CD8-positive, alpha-beta memory T cell (primary cell): ENCODE measurements around the gene RETN. TPM values are rescaled to one million over a fixed set of nuclear protein-coding genes. Genes with fewer than 3 reads are reported as not detected.

Source experiments
- CTCF ChIA-PET: fragments of 350-600 bp; sonication (Branson Sonifier 250); formaldehyde crosslinking; loops from one replicate; lab custom pipeline; 2021; ENCODE audit warnings: antibody characterized with exemption; lab: Charles Lee
- POLR2A ChIA-PET: fragments of 350-600 bp; sonication (Branson Sonifier 250); formaldehyde crosslinking; loops from one replicate; lab custom pipeline; 2021; ENCODE audit warnings: antibody characterized with exemption; lab: Charles Lee
- DNase-seq, 5 donors: peaks; one replicate each; pipeline versions ENCODE4 v3.0.0 to v3.0.0-alpha.2; 2020 to 2022; ENCODE audit warnings: mixed read lengths in 1 of 5
- H3K27ac ChIP-seq: one replicate; pipeline ENCODE4 v1.7.0; 2013; ENCODE audit warnings: low read depth, mild to moderate bottlenecking, low read length, moderate library complexity
- H3K27me3 ChIP-seq: 2 replicates; pipeline ENCODE4 v1.7.0; 2013; ENCODE audit warnings: low read length, mild to moderate bottlenecking; ENCODE audit not compliant: insufficient read depth, poor library complexity, severe bottlenecking
- H3K36me3 ChIP-seq: 2 replicates; pipeline ENCODE4 v1.7.0; 2013; ENCODE audit warnings: mild to moderate bottlenecking, low read length, moderate library complexity; ENCODE audit not compliant: insufficient read depth
- H3K4me1 ChIP-seq: 2 replicates; pipeline ENCODE4 v1.7.0; 2013; ENCODE audit warnings: mild to moderate bottlenecking, low read length, moderate library complexity; ENCODE audit not compliant: insufficient read depth
- H3K4me3 ChIP-seq: 2 replicates; pipeline ENCODE4 v1.7.0; 2013; ENCODE audit warnings: mild to moderate bottlenecking, low read length
- H3K9me3 ChIP-seq: 2 replicates; pipeline ENCODE4 v1.7.0; 2013; ENCODE audit warnings: mild to moderate bottlenecking, low read length
- H3K27ac Mint-ChIP-seq, 8 donors: one replicate each; pipeline ENCODE4 v1.8.0; 2020 to 2021; ENCODE audit warnings: mixed read lengths in 8 of 8, mild to moderate bottlenecking in 6 of 8, inconsistent platforms in 3 of 8, moderate library complexity in 3 of 8
- H3K27me3 Mint-ChIP-seq, 2 donors: one replicate each; pipeline ENCODE4 v1.8.0; 2020 to 2021; ENCODE audit warnings: mixed read lengths in 2 of 2, mild to moderate bottlenecking in 1 of 2, moderate library complexity in 1 of 2
- H3K36me3 Mint-ChIP-seq, 3 donors: one replicate each; pipeline ENCODE4 v1.8.0; 2020 to 2021; ENCODE audit warnings: mixed read lengths in 3 of 3, inconsistent platforms in 1 of 3, mild to moderate bottlenecking in 1 of 3
- H3K4me1 Mint-ChIP-seq, 3 donors: one replicate each; pipeline ENCODE4 v1.8.0; 2020 to 2021; ENCODE audit warnings: mixed read lengths in 3 of 3, inconsistent platforms in 1 of 3, mild to moderate bottlenecking in 1 of 3
- H3K4me3 Mint-ChIP-seq, 7 donors: one replicate each; pipeline ENCODE4 v1.8.0; 2020 to 2021; ENCODE audit warnings: mixed read lengths in 7 of 7, mild to moderate bottlenecking in 6 of 7, moderate library complexity in 4 of 7, inconsistent platforms in 2 of 7
- H3K9me3 Mint-ChIP-seq, 5 donors: one replicate each; pipeline ENCODE4 v1.8.0; 2020 to 2022; ENCODE audit warnings: mixed read lengths in 5 of 5, mild to moderate bottlenecking in 3 of 5, moderate library complexity in 2 of 5, inconsistent platforms in 1 of 5
- polyA plus RNA-seq: library from polyadenylated mRNA; unstranded; fragments of 300-500 nt; fragmentation: Illumina TruSeq; gene quantifications from one replicate; pipeline ENCODE4 v1.2.3, GENCODE V29; 2021
- total RNA-seq, 2 experiments: library from RNA; stranded (reverse); gene quantifications; one replicate each; pipeline ENCODE4 v1.2.3, GENCODE V29; 2021

Gene RETN
- total and polyA plus RNA-seq, 3 experiments from 2014 or later, result 1.2 TPM; not detected in 2

DNA sequence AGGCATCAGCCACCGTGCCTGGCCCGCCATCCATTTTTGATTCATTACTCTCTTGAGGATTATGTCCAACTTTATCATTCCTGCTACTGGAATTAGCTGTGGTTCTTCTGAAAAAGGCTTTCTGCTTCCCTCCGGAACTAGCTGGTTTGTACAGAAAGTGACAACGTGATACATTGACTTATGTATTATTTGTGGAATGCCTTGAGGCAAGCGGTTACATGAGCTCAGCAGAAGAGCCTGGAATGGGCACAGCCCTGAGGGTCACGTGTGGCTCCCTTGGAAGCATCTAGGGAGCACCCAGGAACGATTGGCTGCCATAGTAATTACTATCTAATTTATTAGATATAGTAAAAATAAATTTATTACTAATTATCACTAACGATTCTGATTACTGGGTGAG lies 14.4 kb upstream of the RETN start:
- no peaks in the 10 kb centered on the region for H3K36me3 ChIP-seq
- H3K4me1 Mint-ChIP-seq, result peaks cover 14 to 19% (median 18%) of the 10 kb centered on the region in 3 donors
- H3K27me3 Mint-ChIP-seq, result peaks cover 0 to 5% of the 10 kb centered on the region in 2 donors
- H3K9me3 ChIP-seq, result no peaks in the 10 kb centered on the region
- no peak overlapping the region for H3K4me3 Mint-ChIP-seq
- POLR2A ChIA-PET, result no interaction called here
- CTCF ChIA-PET, result interaction anchor here (0.6 to 3.4 kb wide), 4 partner anchors 13 to 145 kb away, joined by 3 to 18 read pairs (median 7); partner anchors contain the start of gene TRAPPC5
- no peak for DNase-seq
- no peaks in the 10 kb centered on the region for H3K9me3 Mint-ChIP-seq
- peak overlapping the region in 3 of 8 donors; percentile 23 to 29 (median 26) for H3K27ac Mint-ChIP-seq
- no peak overlapping the region for H3K4me3 ChIP-seq
- no peaks in the 10 kb centered on the region for H3K36me3 Mint-ChIP-seq
- no peak overlapping the region for H3K27ac ChIP-seq
- peaks cover 20% of the 10 kb centered on the region for H3K4me1 ChIP-seq
- H3K27me3 ChIP-seq, result no peaks in the 10 kb centered on the region

DNA sequence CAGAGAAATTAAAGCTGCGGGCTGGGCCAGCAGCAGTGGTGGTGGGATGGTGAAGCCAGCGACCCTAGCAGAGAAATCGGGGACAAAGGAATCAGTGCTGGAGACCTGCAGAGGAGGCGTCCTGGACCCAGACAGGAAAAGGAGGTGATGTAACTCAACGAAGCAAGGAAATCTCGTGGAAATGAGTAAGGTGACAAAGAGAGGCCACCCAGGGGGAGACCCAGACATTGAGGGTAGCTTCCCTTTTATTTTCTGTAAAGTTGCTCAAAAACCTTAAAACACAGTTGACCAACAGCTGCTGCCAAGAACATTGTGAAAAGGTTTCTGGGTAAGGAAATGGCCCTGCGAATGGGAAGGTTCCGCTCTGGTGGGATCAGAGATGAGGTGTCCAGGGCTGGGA lies 13.3 kb upstream of the RETN start:
- POLR2A ChIA-PET, result no interaction called here

DNA sequence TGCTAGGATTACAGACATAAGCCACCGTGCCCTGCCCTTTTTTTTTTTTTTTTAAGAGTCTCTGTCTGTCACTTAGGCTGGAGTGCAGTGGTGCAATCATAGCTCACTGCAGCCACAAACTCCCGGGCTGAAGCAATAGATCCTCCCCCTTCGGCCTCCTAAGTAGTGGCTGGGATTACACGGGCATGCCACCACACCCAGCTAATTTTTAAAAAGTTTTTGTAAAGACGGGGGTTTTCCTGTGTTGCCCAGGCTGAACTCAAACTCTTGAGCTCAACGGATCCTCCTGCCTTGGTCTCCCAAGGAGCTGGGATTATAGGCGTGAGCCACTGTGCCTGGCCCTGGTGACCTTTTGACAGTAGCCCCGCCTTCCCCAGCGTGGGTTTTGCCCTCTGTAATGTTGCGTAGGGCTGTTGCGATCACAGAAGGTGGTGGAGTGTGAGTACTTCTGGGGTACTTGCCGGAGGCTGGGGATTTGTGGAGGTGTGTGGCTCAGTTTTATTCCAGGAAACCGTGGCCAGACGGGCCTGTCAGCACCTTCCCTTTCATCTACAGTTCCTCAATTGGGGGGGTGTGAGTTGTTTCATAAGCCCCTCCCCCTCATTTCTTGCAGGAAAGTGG lies 11.6 kb upstream of the RETN start:
- no peak for DNase-seq
- Histone ChIP-seq H3K27me3 (no peaks in the 10 kb centered on the region), H3K36me3 (no peaks in the 10 kb centered on the region), H3K27ac (no peak overlapping the region), H3K9me3 (no peaks in the 10 kb centered on the region), H3K4me1 (peaks cover 16% of the 10 kb centered on the region), H3K4me3 (no peak overlapping the region)
- no peaks in the 10 kb centered on the region for H3K9me3 Mint-ChIP-seq
- no peak overlapping the region for H3K4me3 Mint-ChIP-seq
- ChIA-PET CTCF (interaction anchor here (1.0 to 3.4 kb wide), 3 partner anchors 19 to 273 kb away, joined by 3 to 18 read pairs (median 4); partner anchors contain the start of genes MCEMP1 and TRAPPC5), POLR2A (interaction anchor here (0.5 kb wide), 1 partner anchor 610 kb away, joined by 6 read pairs; no protein-coding TSS in a partner anchor)
- H3K4me1 Mint-ChIP-seq, result peaks cover 11 to 14% (median 14%) of the 10 kb centered on the region in 3 donors
- H3K27ac Mint-ChIP-seq, result peak overlapping the region in 5 of 8 donors; percentile 21 to 74 (median 67)
- peaks cover 0 to 10% of the 10 kb centered on the region in 2 donors for H3K27me3 Mint-ChIP-seq
- H3K36me3 Mint-ChIP-seq, result no peaks in the 10 kb centered on the region

More for the DNA sequence above, 13.3 kb upstream of the RETN start:
- no peak overlapping the region for H3K4me3 ChIP-seq
- no peaks in the 10 kb centered on the region for H3K9me3 ChIP-seq
- H3K36me3 ChIP-seq, result no peaks in the 10 kb centered on the region
- peaks cover 20% of the 10 kb centered on the region for H3K4me1 ChIP-seq
- peak overlapping the region in 1 of 8 donors; percentile 70 for H3K27ac Mint-ChIP-seq
- peaks cover 14 to 19% (median 18%) of the 10 kb centered on the region in 3 donors for H3K4me1 Mint-ChIP-seq
- DNase-seq, result no peak
- H3K27ac ChIP-seq, result no peak overlapping the region
- H3K4me3 Mint-ChIP-seq, result no peak overlapping the region
- H3K36me3 Mint-ChIP-seq, result no peaks in the 10 kb centered on the region
- no peaks in the 10 kb centered on the region for H3K27me3 ChIP-seq
- CTCF ChIA-PET, result interaction anchor here (3.4 kb wide), 1 partner anchor 25 kb away, joined by 18 read pairs; the partner anchor contains the start of gene TRAPPC5
- peaks cover 0 to 5% of the 10 kb centered on the region in 2 donors for H3K27me3 Mint-ChIP-seq
- H3K9me3 Mint-ChIP-seq, result no peaks in the 10 kb centered on the region

DNA sequence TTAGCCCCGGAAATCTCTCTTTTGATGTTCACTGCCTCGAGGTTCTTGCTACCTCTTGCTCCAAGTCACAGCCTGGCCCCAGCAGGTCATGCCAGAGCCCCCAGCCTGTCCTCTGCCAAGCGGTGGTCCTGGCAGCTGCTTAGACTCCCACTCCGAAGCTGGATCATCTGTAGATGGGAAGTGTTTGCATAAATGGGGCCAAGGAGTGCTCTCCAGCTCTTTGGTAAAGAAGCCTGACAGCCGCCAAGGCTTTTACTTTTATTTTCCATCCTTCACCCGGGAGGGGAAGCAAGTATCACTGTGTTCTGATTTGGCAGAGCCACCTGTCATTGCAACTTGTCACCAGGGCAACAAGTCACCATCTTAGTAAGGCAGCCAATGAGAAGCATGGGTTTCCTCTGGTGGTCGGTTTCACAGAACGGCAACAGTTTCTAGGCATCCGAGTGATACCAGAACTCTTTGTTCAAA lies 10.6 kb upstream of the RETN start:
- Mint-ChIP-seq H3K9me3 (no peaks in the 10 kb centered on the region), H3K27me3 (peaks cover 0 to 10% of the 10 kb centered on the region in 2 donors), H3K4me3 (peak overlapping the region; percentile 40 to 71 (median 67)), H3K4me1 (peaks cover 5 to 7% (median 6%) of the 10 kb centered on the region in 3 donors), H3K36me3 (no peaks in the 10 kb centered on the region), H3K27ac (peak overlapping the region in 7 of 8 donors; percentile 20 to 83 (median 74))
- H3K4me1 ChIP-seq, result peaks cover 13% of the 10 kb centered on the region
- H3K36me3 ChIP-seq, result no peaks in the 10 kb centered on the region
- H3K4me3 ChIP-seq, result peak overlapping the region; percentile 30
- DNase-seq, result peak in 2 of 5 donors; percentile 30 to 59
- H3K27ac ChIP-seq, result no peak overlapping the region
- H3K27me3 ChIP-seq, result no peaks in the 10 kb centered on the region
- ChIA-PET POLR2A (no interaction called here), CTCF (interaction anchor here (1.7 kb wide), 1 partner anchor 18 kb away, joined by 4 read pairs; the partner anchor contains the start of gene MCEMP1)
- no peaks in the 10 kb centered on the region for H3K9me3 ChIP-seq

DNA sequence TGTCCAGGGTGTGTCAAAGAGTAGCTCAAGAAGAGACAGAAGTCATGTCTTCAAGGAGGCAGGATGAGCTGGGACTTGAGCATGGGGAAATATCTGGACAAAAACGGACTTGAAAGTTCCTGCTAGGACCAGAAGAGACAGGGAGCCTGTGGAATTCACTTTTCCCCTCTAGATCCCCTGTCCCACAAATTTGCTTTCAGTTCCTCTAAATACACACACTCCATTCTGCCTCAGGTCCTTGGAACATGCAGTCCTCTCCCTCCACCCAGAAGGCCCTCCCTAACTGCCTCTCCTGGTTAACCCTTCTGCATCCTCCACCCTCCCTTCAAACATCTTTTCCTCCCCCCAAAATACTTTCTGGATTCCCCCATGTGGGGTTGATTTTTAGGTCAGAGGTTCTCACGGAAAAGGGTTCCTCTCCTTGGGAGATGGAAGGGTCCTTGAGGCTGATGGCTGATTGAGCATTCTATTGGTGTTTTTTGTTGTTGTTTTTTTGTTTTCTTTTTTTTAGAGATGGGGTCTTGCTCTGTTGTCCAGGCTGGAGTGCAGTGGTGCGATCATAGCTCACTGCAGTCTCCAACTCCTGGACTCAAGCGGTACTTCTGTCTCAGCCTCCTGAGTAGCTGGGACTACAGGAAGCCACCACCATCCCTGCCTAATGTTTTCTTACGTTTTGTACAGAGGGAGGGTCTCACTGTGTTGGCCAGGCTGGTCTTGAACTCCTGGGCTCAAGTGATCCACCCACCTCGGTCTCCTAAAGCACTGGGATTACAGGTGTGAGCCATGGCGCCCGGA lies 6.9 kb upstream of the RETN start:
- Mint-ChIP-seq H3K36me3 (no peaks in the 10 kb centered on the region), H3K9me3 (no peaks in the 10 kb centered on the region), H3K4me3 (no peak overlapping the region), H3K27me3 (peaks cover 6 to 17% of the 10 kb centered on the region in 2 donors), H3K4me1 (peaks cover 5 to 7% (median 6%) of the 10 kb centered on the region in 3 donors), H3K27ac (no peak overlapping the region)
- Histone ChIP-seq H3K36me3 (no peaks in the 10 kb centered on the region), H3K4me1 (peaks cover 13% of the 10 kb centered on the region), H3K27ac (no peak overlapping the region), H3K4me3 (no peak overlapping the region), H3K27me3 (no peaks in the 10 kb centered on the region), H3K9me3 (no peaks in the 10 kb centered on the region)
- no peak for DNase-seq
- POLR2A ChIA-PET, result interaction anchor here (0.7 kb wide), 1 partner anchor 1204 kb away, joined by 4 read pairs; no protein-coding TSS in a partner anchor
- CTCF ChIA-PET, result interaction anchor here (0.7 to 2.3 kb wide), 4 partner anchors 10 to 139 kb away, joined by 3 to 12 read pairs (median 4); partner anchors contain the start of gene TRAPPC5

DNA sequence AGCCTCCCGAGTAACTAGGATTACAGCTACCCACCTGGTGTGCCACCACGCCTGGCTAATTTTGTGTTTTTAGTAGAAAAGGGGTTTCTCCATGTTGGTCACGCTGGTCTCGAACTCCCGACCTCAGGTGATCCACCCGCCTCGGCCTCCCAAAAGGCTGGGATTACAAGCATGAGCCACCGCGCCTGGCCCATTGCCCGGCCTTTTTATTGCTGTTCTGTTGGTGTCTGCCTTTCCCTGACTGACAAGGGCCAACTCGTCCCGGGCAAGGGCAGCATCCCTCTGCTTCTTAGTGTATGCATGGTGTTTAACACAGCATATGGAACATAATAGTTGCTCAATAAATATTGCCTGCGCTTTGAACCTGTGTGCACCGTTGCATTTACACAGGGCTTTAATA lies 6.2 kb upstream of the RETN start:
- H3K9me3 ChIP-seq, result no peaks in the 10 kb centered on the region
- Mint-ChIP-seq H3K4me1 (peaks cover 5 to 7% (median 6%) of the 10 kb centered on the region in 3 donors), H3K27me3 (peaks cover 8 to 20% of the 10 kb centered on the region in 2 donors), H3K4me3 (no peak overlapping the region), H3K36me3 (no peaks in the 10 kb centered on the region), H3K9me3 (no peaks in the 10 kb centered on the region), H3K27ac (no peak overlapping the region)
- POLR2A ChIA-PET, result no interaction called here
- no peak for DNase-seq
- H3K4me1 ChIP-seq, result peaks cover 8% of the 10 kb centered on the region
- H3K27me3 ChIP-seq, result no peaks in the 10 kb centered on the region
- H3K36me3 ChIP-seq, result no peaks in the 10 kb centered on the region
- H3K4me3 ChIP-seq, result no peak overlapping the region
- CTCF ChIA-PET, result interaction anchor here (0.7 to 2.3 kb wide), 2 partner anchors 11 to 18 kb away, joined by 3 to 12 read pairs; partner anchors contain the start of gene TRAPPC5
- H3K27ac ChIP-seq, result no peak overlapping the region

DNA sequence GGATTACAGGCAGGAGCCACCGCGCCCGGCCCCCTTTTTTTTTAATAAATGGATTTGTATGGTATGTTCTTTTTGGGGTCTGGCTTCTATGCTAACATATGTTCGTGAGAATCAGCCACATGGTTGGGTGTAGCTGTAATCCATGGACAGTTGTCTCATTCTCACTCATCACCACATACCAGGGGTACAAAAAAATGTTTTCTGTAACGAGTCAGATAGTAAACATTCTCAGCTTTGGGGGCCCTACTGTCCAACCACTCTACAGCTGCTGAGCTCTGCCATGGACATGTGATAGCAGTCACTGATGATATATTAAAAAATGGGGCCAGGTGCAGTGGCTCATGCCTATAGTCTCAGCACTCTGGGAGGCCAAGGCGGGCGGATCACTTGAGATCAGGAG lies 5.1 kb upstream of the RETN start:
- no peaks in the 10 kb centered on the region for H3K36me3 Mint-ChIP-seq
- Histone ChIP-seq H3K36me3 (no peaks in the 10 kb centered on the region), H3K27me3 (no peaks in the 10 kb centered on the region), H3K4me1 (no peaks in the 10 kb centered on the region), H3K9me3 (no peaks in the 10 kb centered on the region), H3K27ac (no peak overlapping the region), H3K4me3 (no peak overlapping the region)
- no peaks in the 10 kb centered on the region for H3K4me1 Mint-ChIP-seq
- H3K4me3 Mint-ChIP-seq, result no peak overlapping the region
- H3K27me3 Mint-ChIP-seq, result peaks cover 10 to 20% of the 10 kb centered on the region in 2 donors
- no peak overlapping the region for H3K27ac Mint-ChIP-seq
- no peaks in the 10 kb centered on the region for H3K9me3 Mint-ChIP-seq
- ChIA-PET POLR2A (no interaction called here), CTCF (interaction anchor here (1.0 kb wide), 1 partner anchor 11 kb away, joined by 4 read pairs; no protein-coding TSS in a partner anchor)
- DNase-seq, result no peak
